SU-DHL-6 (cell line): Measurements from ENCODE around the gene PRSS38.

ENCODE experiments used
- H2AFZ ChIP-seq: fragments of 200-600 bp; sonication (generic); 2 replicates; pipeline ENCODE4 v1.6.1; 2014; ENCODE audit warnings: low read depth, mild to moderate bottlenecking, moderate library complexity, mixed read lengths, antibody characterized with exemption, low read length; ENCODE audit not compliant: severe bottlenecking
- H3F3A ChIP-seq: fragments of 200-600 bp; shearing (Covaris generic); 2 replicates; pipeline ENCODE4 v1.6.0; 2016; ENCODE audit warnings: antibody characterized with exemption, mild to moderate bottlenecking; ENCODE audit not compliant: insufficient read depth
- H3K27ac ChIP-seq: fragments of 200-600 bp; sonication (generic); 2 replicates; pipeline ENCODE4 v1.5.1; 2016; ENCODE audit warnings: low read depth, mild to moderate bottlenecking, low read length, moderate library complexity, mixed read lengths
- H3K27me3 ChIP-seq: fragments of 200-600 bp; sonication (generic), shearing (Covaris generic); 2 replicates; pipeline ENCODE4 v1.6.0; 2014; ENCODE audit warnings: mild to moderate bottlenecking, low read length
- H3K36me3 ChIP-seq: fragments of 200-600 bp; sonication (generic); 2 replicates; pipeline ENCODE4 v1.6.1; 2014; ENCODE audit warnings: mild to moderate bottlenecking, low read length, mixed read lengths
- H3K4me2 ChIP-seq: fragments of 300-600, 200-600 bp; shearing (Covaris generic), sonication (generic); 2 replicates; pipeline ENCODE4 v1.6.0; 2014; ENCODE audit warnings: low read length, low read depth, mild to moderate bottlenecking; ENCODE audit not compliant: poor library complexity, severe bottlenecking
- H3K4me3 ChIP-seq: fragments of 200-600 bp; sonication (generic); 2 replicates; pipeline ENCODE4 v1.5.1; 2014; ENCODE audit warnings: antibody characterized with exemption, low read length, mild to moderate bottlenecking, mixed read lengths; ENCODE audit not compliant: insufficient read depth, poor library complexity, severe bottlenecking
- H3K79me2 ChIP-seq: fragments of 200-600 bp; sonication (generic); 2 replicates; pipeline ENCODE4 v1.6.1; 2014; ENCODE audit warnings: mild to moderate bottlenecking, low read length, moderate library complexity; ENCODE audit not compliant: insufficient read depth
- H3K9ac ChIP-seq: fragments of 200-600 bp; sonication (generic); 2 replicates; pipeline ENCODE4 v1.7.0; 2014; ENCODE audit warnings: mild to moderate bottlenecking, low read length
- H3K9me2 ChIP-seq: fragments of 200-600 bp; sonication (generic); replicated peaks from 2 replicates; pipeline ENCODE4 v1.6.1; 2014; ENCODE audit warnings: low read length; ENCODE audit not compliant: insufficient read depth
- H3K9me3 ChIP-seq: fragments of 200-600 bp; sonication (generic); 2 replicates; pipeline ENCODE4 v1.6.1; 2014; ENCODE audit warnings: low read length, mixed read lengths; ENCODE audit not compliant: insufficient read depth
- H4K20me1 ChIP-seq: fragments of 200-600 bp; sonication (generic); 2 replicates; pipeline ENCODE4 v1.6.1; 2014; ENCODE audit warnings: low read depth, mild to moderate bottlenecking, antibody characterized with exemption, low read length, moderate library complexity, mixed read lengths
- EZH2phosphoT487 ChIP-seq: fragments of 200-600 bp; sonication (generic), shearing (Covaris generic); conservative IDR thresholded peaks from 2 replicates; pipeline ENCODE4 v1.6.1; 2018; ENCODE audit warnings: mild to moderate bottlenecking, antibody characterized with exemption, low read length, moderate library complexity, mixed read lengths
- TF ChIP-seq, protein P1 (sequence below): fragments of 200-600 bp; sonication (generic); IDR thresholded peaks from one replicate; pipeline ENCODE4 v1.5.1; 2017; ENCODE audit warnings: antibody characterized with exemption, mild to moderate bottlenecking, low read length, moderate library complexity; ENCODE audit not compliant: insufficient read depth, poor library complexity, severe bottlenecking

PRSS38 gene

DNA sequence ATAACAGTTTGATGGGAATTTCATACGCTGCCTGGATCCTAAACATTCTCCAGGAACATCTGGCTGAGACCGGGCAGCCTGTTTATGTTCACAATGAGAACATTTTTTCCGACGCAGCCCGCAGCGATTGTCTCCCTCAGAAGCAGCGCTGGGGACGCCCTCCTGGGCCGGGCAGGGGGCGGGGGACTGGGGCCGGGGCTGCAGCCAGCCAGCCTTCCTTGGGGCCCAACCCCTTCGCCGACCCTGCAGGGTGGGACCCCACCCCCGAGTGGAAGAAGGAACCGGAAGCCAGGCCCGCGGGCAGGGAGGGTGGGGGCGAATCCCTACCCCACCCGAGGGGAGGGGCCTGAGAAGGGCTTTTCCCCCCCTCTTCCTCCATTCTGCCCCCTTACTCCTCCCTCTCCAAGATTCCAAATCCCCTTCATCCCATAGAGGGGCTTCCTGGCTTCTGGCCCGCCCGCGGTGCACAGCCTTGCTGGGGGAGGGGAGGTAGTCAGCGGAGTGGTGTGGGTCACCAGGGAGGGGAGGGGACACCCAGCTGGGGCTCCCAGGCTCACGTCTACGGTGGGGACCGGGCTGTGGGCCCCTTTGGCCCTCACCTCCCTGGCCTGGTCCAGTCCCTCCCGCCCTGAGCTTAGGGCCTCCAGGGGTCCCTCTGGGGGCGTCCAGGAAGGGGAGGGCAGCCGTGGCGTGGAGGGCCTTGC is 71.7 kb downstream of the PRSS38 start:
- H3K4me3 ChIP-seq = no peak overlapping the region
- H4K20me1 ChIP-seq = no peaks in the 10 kb centered on the region
- H3K4me2 ChIP-seq = no peak overlapping the region
- H3K9me3 ChIP-seq = no peaks in the 10 kb centered on the region
- H2AFZ ChIP-seq = no peak overlapping the region
- H3K9me2 ChIP-seq = no peaks in the 10 kb centered on the region
- no peaks in the 10 kb centered on the region for H3K27me3 ChIP-seq
- H3K9ac ChIP-seq = no peak overlapping the region
- H3F3A ChIP-seq = no peaks in the 10 kb centered on the region
- TF ChIP-seq, protein P1, sequence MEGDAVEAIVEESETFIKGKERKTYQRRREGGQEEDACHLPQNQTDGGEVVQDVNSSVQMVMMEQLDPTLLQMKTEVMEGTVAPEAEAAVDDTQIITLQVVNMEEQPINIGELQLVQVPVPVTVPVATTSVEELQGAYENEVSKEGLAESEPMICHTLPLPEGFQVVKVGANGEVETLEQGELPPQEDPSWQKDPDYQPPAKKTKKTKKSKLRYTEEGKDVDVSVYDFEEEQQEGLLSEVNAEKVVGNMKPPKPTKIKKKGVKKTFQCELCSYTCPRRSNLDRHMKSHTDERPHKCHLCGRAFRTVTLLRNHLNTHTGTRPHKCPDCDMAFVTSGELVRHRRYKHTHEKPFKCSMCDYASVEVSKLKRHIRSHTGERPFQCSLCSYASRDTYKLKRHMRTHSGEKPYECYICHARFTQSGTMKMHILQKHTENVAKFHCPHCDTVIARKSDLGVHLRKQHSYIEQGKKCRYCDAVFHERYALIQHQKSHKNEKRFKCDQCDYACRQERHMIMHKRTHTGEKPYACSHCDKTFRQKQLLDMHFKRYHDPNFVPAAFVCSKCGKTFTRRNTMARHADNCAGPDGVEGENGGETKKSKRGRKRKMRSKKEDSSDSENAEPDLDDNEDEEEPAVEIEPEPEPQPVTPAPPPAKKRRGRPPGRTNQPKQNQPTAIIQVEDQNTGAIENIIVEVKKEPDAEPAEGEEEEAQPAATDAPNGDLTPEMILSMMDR = no peak
- no peak for TF ChIP-seq EZH2phosphoT487
- H3K79me2 ChIP-seq = no peaks in the 10 kb centered on the region
- H3K36me3 ChIP-seq = no peaks in the 10 kb centered on the region
- no peak overlapping the region for H3K27ac ChIP-seq

DNA sequence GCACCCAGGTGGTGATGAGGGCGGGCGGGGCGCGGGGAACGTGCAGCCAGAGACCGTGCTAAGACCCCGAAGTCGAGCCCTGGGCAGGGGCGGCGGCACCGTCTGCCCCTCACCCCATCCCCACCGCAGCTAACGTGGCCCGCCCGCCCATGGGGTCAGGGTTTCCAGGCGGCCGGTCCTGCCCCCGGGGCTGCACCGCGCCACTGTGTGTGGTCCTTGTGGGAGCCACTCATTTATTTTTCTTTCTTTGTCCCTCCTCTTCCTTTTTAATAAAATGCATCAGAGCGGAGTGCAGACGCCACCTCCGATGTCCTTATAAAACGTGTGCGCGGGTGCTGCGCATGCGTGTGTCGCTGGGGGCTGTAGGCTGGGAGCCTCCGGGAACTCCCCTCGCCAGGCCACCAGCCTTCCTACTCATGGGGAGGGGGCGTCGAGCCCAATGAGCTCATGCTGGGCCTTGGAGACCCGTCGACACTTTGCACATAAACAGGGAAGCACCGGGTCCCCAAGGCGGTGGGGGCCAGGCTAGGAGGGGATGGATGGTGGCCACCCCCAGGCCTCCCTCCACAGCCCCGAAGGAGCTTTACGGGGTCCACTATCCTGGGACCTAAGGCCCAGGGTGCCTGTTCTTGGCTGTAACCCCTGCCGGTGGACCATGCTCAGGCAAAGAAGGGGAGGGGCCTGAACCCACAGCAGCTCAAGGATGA is 72.4 kb downstream of the PRSS38 start:
- no peak overlapping the region for H3K9ac ChIP-seq
- no peak overlapping the region for H3K4me2 ChIP-seq
- TF ChIP-seq, protein P1 = no peak
- no peak for TF ChIP-seq EZH2phosphoT487

DNA sequence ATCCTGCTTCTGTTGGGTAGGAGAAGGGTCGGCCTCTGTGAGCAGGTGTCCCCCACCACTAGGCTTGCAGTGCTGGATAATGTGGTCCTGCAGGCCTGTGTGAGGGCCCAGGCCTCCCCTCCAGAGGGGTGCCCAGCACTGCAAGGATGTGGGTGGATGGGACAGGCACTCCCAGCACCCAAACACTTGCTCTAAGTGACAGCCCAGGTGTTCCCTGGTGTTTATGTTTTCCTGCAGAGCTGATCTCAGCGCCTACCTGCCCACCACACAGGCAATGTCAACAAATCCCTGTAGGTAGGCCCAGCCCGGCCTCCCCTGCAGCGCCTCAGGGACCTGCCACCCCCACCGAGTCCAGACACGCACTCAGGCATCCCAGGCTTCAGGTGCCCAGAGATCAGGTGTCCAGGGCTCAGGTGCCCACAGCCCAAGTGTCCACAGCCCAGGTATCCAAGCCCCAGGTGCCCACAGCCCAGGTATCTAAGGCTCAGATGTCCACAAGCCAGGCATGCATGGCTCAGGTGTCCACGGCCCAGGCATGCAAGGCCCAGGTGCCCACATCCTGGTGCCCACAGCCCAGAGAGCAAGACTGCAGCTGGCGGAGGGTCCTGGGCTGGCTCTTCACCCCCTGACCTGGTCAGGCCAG is 73.0 kb downstream of the PRSS38 start:
- Histone ChIP-seq H3K79me2 (no peaks in the 10 kb centered on the region), H3K9ac (no peak overlapping the region), H3K36me3 (no peaks in the 10 kb centered on the region), H3K4me3 (no peak overlapping the region), H3K4me2 (no peak overlapping the region), H2AFZ (no peak overlapping the region), H4K20me1 (no peaks in the 10 kb centered on the region), H3F3A (no peaks in the 10 kb centered on the region), H3K9me2 (no peaks in the 10 kb centered on the region), H3K27me3 (no peaks in the 10 kb centered on the region), H3K27ac (no peak overlapping the region), H3K9me3 (no peaks in the 10 kb centered on the region)
- TF ChIP-seq, protein P1 = no peak
- no peak for TF ChIP-seq EZH2phosphoT487

More for the DNA sequence above, 72.4 kb downstream of the PRSS38 start:
- Histone ChIP-seq H3K9me2 (no peaks in the 10 kb centered on the region), H3F3A (no peaks in the 10 kb centered on the region), H3K4me3 (no peak overlapping the region), H3K9me3 (no peaks in the 10 kb centered on the region), H3K27me3 (no peaks in the 10 kb centered on the region), H3K27ac (no peak overlapping the region), H3K36me3 (no peaks in the 10 kb centered on the region), H3K79me2 (no peaks in the 10 kb centered on the region), H4K20me1 (no peaks in the 10 kb centered on the region), H2AFZ (no peak overlapping the region)
